Tibial nerve (tissue), 3 donors: ENCODE data around the gene RNFT2.

Source experiments
- POLR2A ChIP-seq, 2 donors: fragments of 450-650 bp; IDR thresholded peaks; one replicate each; pipeline ENCODE4 v1.6.1; 2017; ENCODE audit warnings: antibody characterized with exemption in 2 of 2, mild to moderate bottlenecking in 2 of 2, moderate library complexity in 2 of 2
- TF ChIP-seq, protein P1 (sequence below), 5 experiments: fragments of 200-600 bp in 3 of 5; fragments of 450-650 bp in 2 of 5; sonication (generic) in 3 of 5; IDR thresholded peaks; one replicate each; pipeline ENCODE4 v1.5.1; 2016 to 2019; ENCODE audit warnings: antibody characterized with exemption in 5 of 5, mild to moderate bottlenecking in 3 of 5, moderate library complexity in 2 of 5

DNA sequence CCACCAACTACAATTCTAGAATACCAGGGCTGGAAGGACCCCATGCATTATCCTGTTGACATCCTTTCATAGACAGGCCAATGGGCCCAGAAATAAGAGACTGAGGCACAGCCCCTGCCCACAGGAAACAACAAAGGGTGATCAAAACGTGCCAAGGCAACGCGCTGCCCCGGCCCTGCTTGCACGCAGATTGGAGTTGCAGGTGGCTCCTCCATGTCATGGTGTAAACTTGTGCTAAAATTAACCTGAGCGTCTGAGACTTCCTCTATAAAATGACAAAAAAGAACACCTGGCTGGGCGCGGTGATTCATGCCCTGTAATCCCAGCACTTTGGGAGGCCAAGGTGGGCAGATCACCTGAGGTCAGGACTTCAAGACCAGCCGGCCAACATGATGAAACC is 30.4 kb upstream of the RNFT2 start:
- TF ChIP-seq, protein P1, sequence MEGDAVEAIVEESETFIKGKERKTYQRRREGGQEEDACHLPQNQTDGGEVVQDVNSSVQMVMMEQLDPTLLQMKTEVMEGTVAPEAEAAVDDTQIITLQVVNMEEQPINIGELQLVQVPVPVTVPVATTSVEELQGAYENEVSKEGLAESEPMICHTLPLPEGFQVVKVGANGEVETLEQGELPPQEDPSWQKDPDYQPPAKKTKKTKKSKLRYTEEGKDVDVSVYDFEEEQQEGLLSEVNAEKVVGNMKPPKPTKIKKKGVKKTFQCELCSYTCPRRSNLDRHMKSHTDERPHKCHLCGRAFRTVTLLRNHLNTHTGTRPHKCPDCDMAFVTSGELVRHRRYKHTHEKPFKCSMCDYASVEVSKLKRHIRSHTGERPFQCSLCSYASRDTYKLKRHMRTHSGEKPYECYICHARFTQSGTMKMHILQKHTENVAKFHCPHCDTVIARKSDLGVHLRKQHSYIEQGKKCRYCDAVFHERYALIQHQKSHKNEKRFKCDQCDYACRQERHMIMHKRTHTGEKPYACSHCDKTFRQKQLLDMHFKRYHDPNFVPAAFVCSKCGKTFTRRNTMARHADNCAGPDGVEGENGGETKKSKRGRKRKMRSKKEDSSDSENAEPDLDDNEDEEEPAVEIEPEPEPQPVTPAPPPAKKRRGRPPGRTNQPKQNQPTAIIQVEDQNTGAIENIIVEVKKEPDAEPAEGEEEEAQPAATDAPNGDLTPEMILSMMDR (IDR thresholded peaks at IDR 0.05) = no peak
- TF ChIP-seq POLR2A (IDR thresholded peaks at IDR 0.05) = no peak
